Raji (cell line): ENCODE data around the gene PIM3.

ENCODE experiments used
- POLR2A ChIP-seq: IDR thresholded peaks from 2 replicates; pipeline ENCODE4 v1.6.1; 2011; ENCODE audit warnings: low read depth, low read length, control low read depth; ENCODE audit not compliant: insufficient read depth

The PIM3 gene

DNA sequence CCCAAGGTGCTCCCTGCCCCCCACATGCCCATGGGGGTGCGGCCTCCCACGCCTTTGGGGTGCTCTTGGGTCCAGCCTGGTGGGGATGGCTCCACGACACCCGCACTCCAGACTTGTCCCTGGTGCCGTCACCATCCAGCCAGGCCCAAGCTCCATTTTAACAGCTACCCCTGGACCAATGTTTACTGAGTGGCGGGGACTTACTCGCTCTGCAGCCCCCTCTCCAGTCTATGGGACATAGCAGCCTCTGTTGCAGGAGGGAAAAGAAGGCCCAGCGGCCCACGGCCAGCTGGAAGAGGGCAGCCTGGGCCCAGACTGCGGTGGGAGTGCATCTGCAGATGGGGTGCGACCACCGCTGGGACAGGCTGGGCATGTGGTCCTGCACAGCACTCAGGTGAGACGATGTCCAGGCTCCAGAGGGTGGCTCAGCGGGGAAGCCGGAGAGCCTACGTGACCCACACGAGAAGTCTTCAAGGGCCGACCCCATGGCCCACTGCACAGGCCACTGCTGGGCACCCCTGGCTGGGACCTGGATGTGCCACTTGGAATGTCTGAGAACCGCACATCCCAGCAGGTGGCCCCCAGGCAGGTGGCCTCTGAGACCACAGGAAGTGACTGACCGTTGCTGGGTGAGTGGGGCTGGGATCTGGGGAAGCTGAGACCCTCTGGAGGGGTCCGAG, 33.9 kb downstream of the PIM3 start:
- TF ChIP-seq POLR2A = no peak

DNA sequence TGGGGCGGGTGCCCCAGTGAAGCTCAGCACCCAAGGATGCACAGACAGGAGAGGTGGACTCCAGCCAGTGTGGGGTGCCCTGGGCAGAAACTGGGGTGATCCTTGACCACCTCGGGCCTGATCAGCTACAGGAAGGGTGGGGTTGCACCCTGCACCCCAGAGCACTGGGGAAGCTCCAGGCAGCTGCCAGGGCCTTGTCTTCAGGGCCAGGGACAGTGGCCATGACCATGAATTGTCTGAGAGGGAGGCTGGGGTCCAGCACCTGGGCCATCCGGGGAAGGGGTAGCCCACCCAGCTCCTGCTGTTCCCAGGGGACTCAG, 34.4 kb downstream of the PIM3 start:
- TF ChIP-seq POLR2A = no peak

GRCh38 chr22:49995361-49996118, 35.0 kb downstream of the PIM3 start:
- TF ChIP-seq POLR2A = no peak

GRCh38 chr22:49996119-49996517, 35.5 kb downstream of the PIM3 start:
- no peak for TF ChIP-seq POLR2A

- no peak for TF ChIP-seq POLR2A
Observed at GRCh38 chr22:49996518-49997250, 36.1 kb downstream of the PIM3 start.

- no peak for TF ChIP-seq POLR2A
Observed at GRCh38 chr22:49997251-49997599, 36.7 kb downstream of the PIM3 start.

DNA sequence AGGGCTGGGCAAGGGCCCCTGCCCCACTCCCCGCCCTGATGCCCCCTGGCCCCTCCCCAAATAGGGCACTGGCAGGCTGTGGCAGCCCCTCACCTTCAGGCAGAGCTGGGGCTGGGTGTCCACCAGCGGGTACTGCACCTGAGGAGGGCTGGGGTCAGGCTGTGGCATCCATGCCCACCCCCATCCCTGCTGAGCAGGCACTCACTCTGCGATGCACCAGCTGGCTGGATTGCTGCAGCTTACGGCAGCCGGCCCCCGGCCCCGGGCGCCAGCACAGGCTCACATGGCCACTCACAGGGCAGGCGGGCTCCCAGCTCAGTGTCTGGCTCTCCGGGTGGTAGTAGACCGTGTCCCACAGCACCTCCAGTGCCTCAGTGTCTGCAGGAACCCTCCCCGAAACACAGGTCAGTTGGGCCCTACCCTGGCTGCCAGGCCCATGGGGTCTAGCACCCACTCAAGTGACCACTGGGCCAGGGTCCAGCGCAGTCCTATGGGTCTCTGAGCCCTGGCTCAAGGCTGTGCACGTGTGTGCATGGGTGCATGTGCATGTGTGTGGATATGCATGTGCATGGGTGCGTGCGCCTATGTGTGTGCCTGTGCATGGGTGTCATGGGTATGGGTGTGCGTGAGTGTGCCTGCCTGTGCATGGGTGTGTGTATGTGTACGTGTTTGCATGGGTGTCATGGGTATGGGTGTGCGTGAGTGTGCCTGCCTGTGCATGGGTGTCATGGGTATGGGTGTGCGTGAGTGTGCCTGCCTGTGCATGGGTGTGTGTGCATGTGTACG, 37.6 kb downstream of the PIM3 start:
- no peak for TF ChIP-seq POLR2A

DNA sequence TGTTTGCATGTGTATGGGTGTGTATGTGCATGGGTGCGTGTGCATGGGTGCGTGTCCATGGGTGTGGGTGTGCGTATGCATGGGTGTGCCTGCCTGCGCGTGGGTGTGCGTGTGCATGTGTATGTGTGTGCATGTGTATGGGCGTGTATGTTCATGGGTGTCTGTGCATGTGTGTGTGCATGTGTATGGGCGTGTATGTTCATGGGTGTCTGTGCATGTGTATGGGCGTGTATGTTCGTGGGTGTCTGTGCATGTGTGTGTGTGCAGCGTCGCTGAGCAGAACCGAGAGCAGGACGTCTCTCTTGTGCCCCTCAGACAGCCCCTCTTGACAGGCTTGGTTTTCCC, 38.1 kb downstream of the PIM3 start:
- TF ChIP-seq POLR2A = no peak

DNA sequence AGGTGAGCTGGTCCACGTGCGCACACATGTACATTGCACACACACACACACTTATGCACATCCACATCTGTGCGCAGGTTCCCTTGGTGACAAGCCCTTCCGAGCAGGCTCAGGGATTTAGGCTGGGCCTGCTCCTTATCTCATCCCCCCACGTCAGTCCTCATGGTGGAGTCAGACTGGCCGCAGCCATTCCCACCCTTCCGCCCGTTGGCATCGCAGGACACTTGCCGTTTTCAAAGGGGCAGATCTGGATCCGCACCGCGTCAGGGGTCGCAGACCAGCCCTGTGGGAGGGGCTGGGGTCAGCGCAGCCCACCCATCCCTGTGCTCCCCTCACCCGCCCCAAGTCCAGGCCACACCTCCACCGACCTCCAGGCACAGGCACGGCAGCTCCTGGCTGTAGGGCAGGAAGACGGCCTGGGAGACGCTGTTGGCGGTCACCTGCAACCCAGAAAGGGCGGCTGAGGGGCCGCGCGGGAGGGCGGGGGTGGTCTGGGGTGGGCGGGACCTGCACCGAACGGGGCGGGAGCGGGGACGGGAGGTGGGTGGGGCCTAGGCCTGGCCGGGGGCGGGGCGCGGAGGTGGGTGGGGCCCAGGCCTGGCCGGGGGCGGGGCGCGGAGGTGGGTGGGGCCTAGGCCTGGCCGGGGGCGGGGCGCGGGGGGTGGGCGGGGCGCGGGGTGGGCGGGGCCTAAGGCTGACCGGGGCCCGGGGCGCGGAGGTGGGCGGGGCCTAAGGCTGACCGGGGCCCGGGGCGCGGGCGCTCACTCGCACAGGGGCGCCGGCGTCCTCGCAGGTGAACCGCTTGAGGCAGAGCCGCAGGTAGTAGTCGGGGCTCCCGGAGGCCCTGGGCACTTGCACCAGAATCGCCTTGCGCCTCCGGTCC, 38.7 kb downstream of the PIM3 start:
- no peak for TF ChIP-seq POLR2A

GRCh38 chr22:49999946-50000586, 39.5 kb downstream of the PIM3 start:
- no peak for TF ChIP-seq POLR2A

- TF ChIP-seq POLR2A = no peak
Observed at GRCh38 chr22:50000587-50001387, 40.2 kb downstream of the PIM3 start.

- no peak for TF ChIP-seq POLR2A
Observed at GRCh38 chr22:50001388-50002231, 41.0 kb downstream of the PIM3 start.
